ENCODE measurements around the gene STK35. TPM values are rescaled to one million over a fixed set of nuclear protein-coding genes. Genes with fewer than 3 reads are reported as not detected.

STK35 gene
- total and polyA plus RNA-seq, 7 donors, result 2.5 to 8.3 (median 4.8) TPM

DNA sequence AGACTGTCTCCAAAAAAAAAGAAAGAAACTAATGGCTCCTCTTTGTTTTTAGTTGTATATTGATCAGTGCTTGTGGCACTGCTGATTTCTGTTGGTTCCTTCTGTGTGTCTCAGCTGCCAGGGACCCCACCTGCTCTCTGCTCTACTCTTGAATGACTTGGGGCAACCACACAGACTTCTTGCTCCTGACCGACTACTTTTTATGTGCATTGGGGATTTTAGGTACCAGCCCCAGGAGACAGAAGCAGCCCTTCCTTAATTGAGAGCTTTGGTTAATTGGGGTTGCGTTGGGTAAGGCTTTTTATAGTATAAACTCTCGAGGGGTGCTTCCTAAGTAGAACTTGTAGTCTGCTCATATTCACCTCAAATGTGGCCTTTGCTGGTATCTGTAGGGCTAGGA is 6.9 kb downstream of the STK35 start:
- H3K27ac ChIP-seq, result no peak overlapping the region
- DNase-seq, result no peak
- TF ChIP-seq, protein P1, sequence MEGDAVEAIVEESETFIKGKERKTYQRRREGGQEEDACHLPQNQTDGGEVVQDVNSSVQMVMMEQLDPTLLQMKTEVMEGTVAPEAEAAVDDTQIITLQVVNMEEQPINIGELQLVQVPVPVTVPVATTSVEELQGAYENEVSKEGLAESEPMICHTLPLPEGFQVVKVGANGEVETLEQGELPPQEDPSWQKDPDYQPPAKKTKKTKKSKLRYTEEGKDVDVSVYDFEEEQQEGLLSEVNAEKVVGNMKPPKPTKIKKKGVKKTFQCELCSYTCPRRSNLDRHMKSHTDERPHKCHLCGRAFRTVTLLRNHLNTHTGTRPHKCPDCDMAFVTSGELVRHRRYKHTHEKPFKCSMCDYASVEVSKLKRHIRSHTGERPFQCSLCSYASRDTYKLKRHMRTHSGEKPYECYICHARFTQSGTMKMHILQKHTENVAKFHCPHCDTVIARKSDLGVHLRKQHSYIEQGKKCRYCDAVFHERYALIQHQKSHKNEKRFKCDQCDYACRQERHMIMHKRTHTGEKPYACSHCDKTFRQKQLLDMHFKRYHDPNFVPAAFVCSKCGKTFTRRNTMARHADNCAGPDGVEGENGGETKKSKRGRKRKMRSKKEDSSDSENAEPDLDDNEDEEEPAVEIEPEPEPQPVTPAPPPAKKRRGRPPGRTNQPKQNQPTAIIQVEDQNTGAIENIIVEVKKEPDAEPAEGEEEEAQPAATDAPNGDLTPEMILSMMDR (IDR thresholded peaks at IDR 0.05), result no peak
- intact Hi-C loops (cut with DNase I), result loop anchor here (5.0 to 10.0 kb wide), 2 partner anchors 64 to 214 kb away; partner anchors contain the start of gene SIRPA (in 2 of the 2)
- no peaks in the 10 kb centered on the region for H3K27me3 ChIP-seq (ENCODE audit: insufficient read depth in 3 of 3, low read length in 2 of 3)
- no peaks in the 10 kb centered on the region for H3K9me3 ChIP-seq
- no peak overlapping the region for H3K4me3 ChIP-seq
- no peak for ATAC-seq
- peaks cover 0 to 7% of the 10 kb centered on the region in 2 donors for H3K36me3 ChIP-seq (ENCODE audit: insufficient read depth in 1 of 2, low read depth in 1 of 2)
- 84 to 89% (median 85%) methylated on average over 3 of the region's 3 CpGs for WGBS, 3 donors
- H3K4me1 ChIP-seq, result peaks cover 55% of the 10 kb centered on the region

DNA sequence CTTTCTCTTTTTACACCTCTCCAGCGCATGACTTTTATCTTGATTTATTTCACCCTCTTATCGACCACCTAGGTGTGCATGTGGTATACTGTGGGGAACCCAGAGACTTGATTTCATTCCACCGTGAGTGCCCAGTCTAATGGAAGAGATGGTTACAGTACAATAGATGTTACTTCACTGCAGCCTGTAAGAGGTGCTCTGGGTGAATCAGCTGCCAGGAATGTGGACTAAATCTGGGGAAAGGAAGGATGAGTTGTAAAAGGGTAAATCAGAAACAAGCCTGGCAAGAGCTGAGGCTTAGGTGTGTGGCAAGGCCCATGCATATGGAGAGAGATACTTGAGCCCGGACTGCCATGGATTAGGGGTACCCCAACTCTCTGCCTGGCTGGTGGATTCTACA is 7.4 kb downstream of the STK35 start:
- Histone ChIP-seq H3K36me3 (ENCODE audit: insufficient read depth in 1 of 2, low read depth in 1 of 2) (peaks cover 0 to 7% of the 10 kb centered on the region in 2 donors), H3K4me3 (no peak overlapping the region), H3K27me3 (ENCODE audit: insufficient read depth in 3 of 3, low read length in 2 of 3) (no peaks in the 10 kb centered on the region), H3K27ac (peak overlapping the region; percentile 40), H3K4me1 (peaks cover 51% of the 10 kb centered on the region), H3K9me3 (no peaks in the 10 kb centered on the region)
- peak; percentile 40 to 79 (median 75) for ATAC-seq
- WGBS, 3 donors, result 82 to 89% (median 87%) methylated on average over 4 of the region's 4 CpGs
- intact Hi-C loops (cut with DNase I), result loop anchor here (5.0 to 10.0 kb wide), 2 partner anchors 63 to 214 kb away; partner anchors contain the start of gene SIRPA (in 2 of the 2)
- TF ChIP-seq, protein P1 (IDR thresholded peaks at IDR 0.05), result no peak
- DNase-seq, result no peak

DNA sequence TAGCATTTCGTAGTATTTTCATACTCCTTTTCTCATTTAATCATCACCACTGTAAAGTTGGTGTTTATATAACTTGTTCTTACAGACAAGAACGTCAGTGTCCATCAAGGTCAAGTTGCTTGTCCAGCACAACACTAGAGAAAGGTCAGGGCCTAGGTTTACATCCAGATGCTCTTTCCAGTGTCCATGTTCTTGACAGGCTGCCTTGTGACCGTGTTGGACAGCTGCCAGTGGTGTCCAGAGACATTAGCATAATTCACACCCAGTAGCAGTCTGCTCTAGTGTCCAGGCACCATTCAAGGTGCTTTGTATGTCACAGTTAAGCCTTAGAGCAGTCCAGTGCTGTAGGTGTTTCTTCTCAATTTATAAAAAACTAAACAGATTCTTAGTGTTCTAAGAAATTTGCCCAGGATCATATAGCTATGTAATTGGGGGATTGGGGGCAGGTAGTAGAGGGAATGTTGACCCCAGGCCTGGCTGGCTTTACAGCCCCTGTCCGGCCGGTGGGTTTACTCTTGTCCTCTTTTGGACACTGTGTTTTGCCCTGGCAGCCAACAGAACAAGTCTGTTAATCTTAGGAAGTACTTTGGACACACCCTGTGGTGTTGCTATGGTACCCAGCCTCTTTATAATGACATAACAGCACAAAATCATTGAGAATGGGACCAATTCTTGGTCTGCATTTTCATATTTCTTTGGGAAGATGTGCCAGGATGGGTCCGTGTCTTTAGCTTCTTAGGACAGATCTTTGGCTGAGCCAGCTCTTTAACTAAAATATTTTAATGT is 8.0 kb downstream of the STK35 start:
- no peaks in the 10 kb centered on the region for H3K9me3 ChIP-seq
- H3K4me1 ChIP-seq, result peaks cover 48% of the 10 kb centered on the region
- WGBS, 3 donors, result 24 to 40% (median 26%) methylated on average over 6 of the region's 6 CpGs
- ATAC-seq, result peak; percentile 51 to 91 (median 74)
- no peak overlapping the region for H3K4me3 ChIP-seq
- TF ChIP-seq, protein P1 (IDR thresholded peaks at IDR 0.05), result no peak
- DNase-seq, result peak; percentile 31 to 88
- intact Hi-C loops (cut with DNase I), result loop anchor here (5.0 to 10.0 kb wide), 2 partner anchors 63 to 215 kb away; partner anchors contain the start of gene SIRPA (in 2 of the 2)
- peaks cover 0 to 7% of the 10 kb centered on the region in 2 donors for H3K36me3 ChIP-seq (ENCODE audit: insufficient read depth in 1 of 2, low read depth in 1 of 2)
- peak overlapping the region; percentile 40 for H3K27ac ChIP-seq
- no peaks in the 10 kb centered on the region for H3K27me3 ChIP-seq (ENCODE audit: insufficient read depth in 3 of 3, low read length in 2 of 3)

DNA sequence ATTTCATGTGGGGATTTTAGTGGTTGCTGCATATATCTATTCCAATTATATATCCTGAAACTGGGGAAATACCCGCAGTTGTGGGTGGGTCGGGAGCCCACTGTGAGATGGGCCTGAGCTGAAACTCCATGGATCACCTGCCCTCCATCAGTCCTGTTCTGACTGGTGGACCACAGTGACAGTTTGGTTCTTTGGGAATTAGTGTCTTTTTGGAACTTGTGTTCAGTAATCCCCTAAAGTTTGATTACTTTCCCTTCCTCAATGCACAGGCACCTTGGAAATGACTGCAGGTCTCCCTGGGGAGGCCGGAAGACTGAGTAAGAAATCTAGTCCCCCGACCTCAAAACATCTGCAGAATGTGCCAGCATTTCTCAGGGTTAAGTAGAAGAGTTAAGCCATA is 11.3 kb downstream of the STK35 start:
- H3K9me3 ChIP-seq, result no peaks in the 10 kb centered on the region
- no peak for DNase-seq
- H3K36me3 ChIP-seq (ENCODE audit: insufficient read depth in 1 of 2, low read depth in 1 of 2), result peaks cover 0 to 15% of the 10 kb centered on the region in 2 donors
- TF ChIP-seq, protein P1 (IDR thresholded peaks at IDR 0.05), result no peak
- H3K4me1 ChIP-seq, result peaks cover 41% of the 10 kb centered on the region
- WGBS, 3 donors, result 79 to 86% (median 85%) methylated on average over 4 of the region's 4 CpGs
- no peak overlapping the region for H3K27ac ChIP-seq
- intact Hi-C loops (cut with DNase I), result no loop called here
- no peak for ATAC-seq
- H3K4me3 ChIP-seq, result no peak overlapping the region
- H3K27me3 ChIP-seq (ENCODE audit: insufficient read depth in 3 of 3, low read length in 2 of 3), result no peaks in the 10 kb centered on the region

All from psoas muscle (tissue), 8 donors.